H1 (cell line): ENCODE data around the gene SDC4. TPM values are rescaled to one million over a fixed set of nuclear protein-coding genes. Genes with fewer than 3 reads are reported as not detected.

Experiments
- CTCF ChIA-PET: fragments of 300-600 bp; sonication (Branson Sonifier 250); formaldehyde crosslinking; loops from one replicate; lab custom pipeline; 2021; ENCODE audit not compliant: partially characterized antibody; lab: Charles Lee
- POLR2A ChIA-PET: fragments of 300-600 bp; sonication (Branson Sonifier 250); formaldehyde crosslinking; loops from one replicate; lab custom pipeline; 2021; ENCODE audit warnings: inconsistent platforms; ENCODE audit not compliant: partially characterized antibody; lab: Charles Lee
- DNase-seq, 2 experiments: peaks; one replicate each; pipeline versions ENCODE4 v3.0.0 to v3.0.0-alpha.2; 2010 to 2022; ENCODE audit warnings: low spot score in 2 of 2, low read depth in 1 of 2, mixed read lengths in 1 of 2
- FAIRE-seq: peaks from 2 replicates; lab custom pipeline; 2011; peaks lifted over from hg19 to GRCh38; lab: Jason Lieb, UNC
- H2AFZ ChIP-seq: 2 replicates; pipeline ENCODE4 v1.8.1; 2012; ENCODE audit warnings: low read length, inconsistent platforms
- H2AK5ac ChIP-seq: 2 replicates; pipeline ENCODE4 v1.6.1; 2013; ENCODE audit warnings: low read depth, low read length
- H2BK120ac ChIP-seq: replicated peaks from 2 replicates; pipeline ENCODE3; 2013; ENCODE audit warnings: low read depth, low read length, inconsistent platforms
- H2BK12ac ChIP-seq: 2 replicates; pipeline ENCODE4 v1.6.1; 2013; ENCODE audit warnings: low read depth, low read length
- H2BK15ac ChIP-seq: 2 replicates; pipeline ENCODE4 v1.6.1; 2013; ENCODE audit warnings: low read length
- H2BK20ac ChIP-seq: 2 replicates; pipeline ENCODE4 v1.6.1; 2013; ENCODE audit warnings: low read length
- H2BK5ac ChIP-seq: 2 replicates; pipeline ENCODE4 v1.6.1; 2013; ENCODE audit warnings: low read depth, low read length
- H3K14ac ChIP-seq: 2 replicates; pipeline ENCODE4 v1.6.1; 2013; ENCODE audit warnings: inconsistent platforms; ENCODE audit not compliant: insufficient read length
- H3K18ac ChIP-seq: 2 replicates; pipeline ENCODE4 v1.6.1; 2013; ENCODE audit warnings: low read length; ENCODE audit errors: extremely low read depth
- H3K23ac ChIP-seq: 2 replicates; pipeline ENCODE4 v1.6.1; 2013; ENCODE audit warnings: inconsistent platforms; ENCODE audit not compliant: insufficient read length
- H3K23me2 ChIP-seq: 2 replicates; pipeline ENCODE4 v1.6.1; 2013; ENCODE audit warnings: low read depth, low read length
- H3K27ac ChIP-seq: 2 replicates; pipeline ENCODE4 v1.6.1; 2011; ENCODE audit warnings: low read depth, low read length, inconsistent platforms
- H3K27me3 ChIP-seq, 4 experiments: replicated peaks in 1 of 4; 1 replicate in 1 of 4; 2 replicates in 3 of 4; pipeline versions ENCODE4 v1.6.1 to v1.8.1; 2011 to 2013; ENCODE audit warnings: low read length in 3 of 4, mild to moderate bottlenecking in 3 of 4, inconsistent platforms in 2 of 4, mixed read lengths in 2 of 4, moderate library complexity in 1 of 4; ENCODE audit not compliant: control insufficient read depth in 3 of 4, insufficient read depth in 3 of 4; ENCODE audit errors: extremely low read depth in 1 of 4
- H3K36me3 ChIP-seq, 4 experiments: 2 replicates each; pipeline versions ENCODE4 v1.6.1 to v1.8.1; 2011 to 2013; ENCODE audit warnings: mild to moderate bottlenecking in 4 of 4, low read length in 3 of 4, moderate library complexity in 2 of 4, control low read depth in 1 of 4, inconsistent platforms in 1 of 4; ENCODE audit not compliant: insufficient read depth in 4 of 4, control insufficient read depth in 2 of 4
- H3K4ac ChIP-seq: replicated peaks from 2 replicates; pipeline ENCODE3; 2013; ENCODE audit warnings: low read length, low read depth, mixed read lengths, inconsistent platforms; ENCODE audit not compliant: insufficient read length
- H3K4me1 ChIP-seq, 4 experiments: replicated peaks in 1 of 4; 1 replicate in 1 of 4; 2 replicates in 3 of 4; pipeline versions ENCODE4 v1.6.1 to v1.8.1; 2011 to 2013; ENCODE audit warnings: low read length in 3 of 4, inconsistent platforms in 2 of 4, mixed read lengths in 1 of 4; ENCODE audit not compliant: insufficient read depth in 4 of 4, control insufficient read depth in 3 of 4
- H3K4me2 ChIP-seq, 2 experiments: 2 replicates each; pipeline versions ENCODE4 v1.6.1 to v1.8.1; 2011 to 2013; ENCODE audit warnings: low read depth in 2 of 2, low read length in 2 of 2, control low read depth in 1 of 2, inconsistent platforms in 1 of 2, mild to moderate bottlenecking in 1 of 2; ENCODE audit not compliant: insufficient read depth in 1 of 2
- H3K4me3 ChIP-seq, 4 experiments: fragments of 200-600, 300-600 bp in 1 of 4; sonication (generic), shearing (Covaris generic), sonication (Bioruptor Twin) in 1 of 4; 2 replicates each; pipeline versions ENCODE4 v1.5.1 to v1.8.1; 2011 to 2016; ENCODE audit warnings: low read length in 4 of 4, low read depth in 3 of 4, control low read depth in 2 of 4, inconsistent platforms in 2 of 4, mild to moderate bottlenecking in 2 of 4, mixed read lengths in 1 of 4, moderate library complexity in 1 of 4; ENCODE audit not compliant: insufficient read depth in 2 of 4; ENCODE audit errors: extremely low read depth in 1 of 4
- H3K56ac ChIP-seq: replicated peaks from 2 replicates; pipeline ENCODE3; 2013; ENCODE audit warnings: low read depth, mild to moderate bottlenecking, mixed read lengths, low read length, inconsistent platforms; ENCODE audit not compliant: insufficient read length
- H3K79me1 ChIP-seq: 2 replicates; pipeline ENCODE4 v1.6.1; 2013; ENCODE audit warnings: low read depth, low read length, control low read depth
- H3K79me2 ChIP-seq, 2 experiments: 2 replicates each; pipeline versions ENCODE4 v1.6.1 to v1.8.1; 2012 to 2013; ENCODE audit warnings: low read length in 2 of 2, mild to moderate bottlenecking in 2 of 2, inconsistent platforms in 1 of 2; ENCODE audit not compliant: insufficient read depth in 2 of 2, control insufficient read depth in 1 of 2
- H3K9ac ChIP-seq, 4 experiments: replicated peaks in 1 of 4; 1 replicate in 1 of 4; 2 replicates in 3 of 4; pipeline versions ENCODE4 v1.6.1 to v1.8.1; 2011 to 2013; ENCODE audit warnings: low read depth in 3 of 4, low read length in 3 of 4, control low read depth in 2 of 4, mild to moderate bottlenecking in 2 of 4, moderate library complexity in 2 of 4, inconsistent platforms in 1 of 4; ENCODE audit errors: extremely low read depth in 1 of 4
- H3K9me3 ChIP-seq, 2 experiments: 2 replicates each; pipeline versions ENCODE4 v1.6.1 to v1.8.1; 2012 to 2013; ENCODE audit warnings: mild to moderate bottlenecking in 2 of 2, moderate library complexity in 2 of 2, control low read depth in 1 of 2, inconsistent platforms in 1 of 2, low read depth in 1 of 2, low read length in 1 of 2, mixed read lengths in 1 of 2; ENCODE audit not compliant: insufficient read depth in 2 of 2
- H4K20me1 ChIP-seq, 2 experiments: replicated peaks in 1 of 2; 2 replicates each; pipeline versions ENCODE3 to v1.8.1; 2011 to 2013; ENCODE audit warnings: inconsistent platforms in 2 of 2, low read length in 2 of 2, mild to moderate bottlenecking in 1 of 2; ENCODE audit not compliant: insufficient read depth in 2 of 2, control insufficient read depth in 1 of 2
- H4K5ac ChIP-seq: 2 replicates; pipeline ENCODE4 v1.6.1; 2013; ENCODE audit warnings: low read length, low read depth, mixed read lengths, inconsistent platforms; ENCODE audit not compliant: insufficient read length
- H4K8ac ChIP-seq: 2 replicates; pipeline ENCODE4 v1.8.0; 2013; ENCODE audit warnings: mild to moderate bottlenecking, moderate library complexity, low read length, inconsistent platforms; ENCODE audit not compliant: insufficient read depth; ENCODE audit errors: extremely low read depth
- H4K91ac ChIP-seq: replicated peaks from 2 replicates; pipeline ENCODE3; 2013; ENCODE audit warnings: low read length, mixed read lengths, inconsistent platforms; ENCODE audit not compliant: insufficient read length
- CTBP2 ChIP-seq: IDR thresholded peaks from 2 replicates; pipeline ENCODE4 v1.7.0; 2011; ENCODE audit warnings: borderline replicate concordance, mild to moderate bottlenecking, moderate library complexity, mixed read lengths, low read length; ENCODE audit not compliant: insufficient read depth, insufficient read length
- CTCF ChIP-seq, 3 experiments: IDR thresholded peaks; 1 replicate in 2 of 3; 2 replicates in 1 of 3; pipeline versions ENCODE4 v1.5.1 to v1.6.1; 2011; ENCODE audit warnings: low read length in 3 of 3, mild to moderate bottlenecking in 3 of 3, inconsistent platforms in 2 of 3, low read depth in 1 of 3, moderate library complexity in 1 of 3; ENCODE audit not compliant: insufficient read depth in 1 of 3; ENCODE audit errors: control extremely low read depth in 1 of 3
- SIRT6 ChIP-seq: IDR thresholded peaks from one replicate; pipeline ENCODE4 v1.7.1; 2012; ENCODE audit warnings: low read length, inconsistent platforms
- TBP ChIP-seq: IDR thresholded peaks from 2 replicates; pipeline ENCODE4 v1.6.1; 2011; ENCODE audit warnings: low read depth, low read length, improper control_type of control experiment
- WGBS, 2 experiments: shearing (Covaris generic) in 1 of 2; methylation state at CpG; one replicate each; pipeline versions ENCODE4 v1.1.6 to v1.1.7; 2013 to 2015; ENCODE audit warnings: low lambda C conversion rate in 2 of 2, mixed read lengths in 2 of 2, inconsistent platforms in 1 of 2, low coverage in 1 of 2, missing lambda C conversion rate in 1 of 2; ENCODE audit not compliant: insufficient replicate concordance in 2 of 2, insufficient coverage in 1 of 2, insufficient read length in 1 of 2; ENCODE audit errors: extremely low coverage in 1 of 2, missing lambda C conversion rate in 1 of 2; 5-methylcytosine and 5-hydroxymethylcytosine counted together
- polyA plus RNA-seq, 7 experiments: library from polyadenylated mRNA; depleted of rRNA in 3 of 7; stranded (reverse) in 5 of 7; unstranded in 2 of 7; fragments of >200 nt in 5 of 7; fragments of 200-250 nt in 2 of 7; gene quantifications; 1 replicate in 5 of 7; 2 replicates in 1 of 7; 4 replicates in 1 of 7; pipeline versions ENCODE4 v1.2.1 to v1.2.3, GENCODE V29; 2011 to 2013; ENCODE audit warnings: missing spikeins in 2 of 7, mixed read lengths in 2 of 7
- total RNA-seq: library from RNA; stranded (reverse); fragmentation: NEBNext Ultra II Directional; extraction: Animal tissue kit (Norgen Biotek cat#: 25700); gene quantifications from 2 replicates; pipeline ENCODE4 v1.2.1, GENCODE V29; 2021

Gene SDC4
- total and polyA plus RNA-seq, 2 of the 8 experiments (the other 6 are each of a cell fraction or from before 2014, with no cell fraction given) = 34.6 to 60.2 TPM

- no peak overlapping the region for H4K91ac ChIP-seq
- no peak overlapping the region for H3K4me3 ChIP-seq
- no peaks in the 10 kb centered on the region for H3K79me1 ChIP-seq
- POLR2A ChIA-PET = interaction anchor here (4.2 kb wide), 1 partner anchor 12 kb away, joined by 18 read pairs; no protein-coding TSS in a partner anchor
- H4K20me1 ChIP-seq = peaks cover 0 to 1% of the 10 kb centered on the region in 2 experiments
- no peaks in the 10 kb centered on the region for H3K36me3 ChIP-seq
- no peak overlapping the region for H3K18ac ChIP-seq
- no peak overlapping the region for H2BK120ac ChIP-seq
- H3K14ac ChIP-seq = no peak overlapping the region
- no peak overlapping the region for H3K4me2 ChIP-seq
- CTCF ChIA-PET = interaction anchor here (0.7 to 6.2 kb wide), 7 partner anchors 13 to 1600 kb away, joined by 3 to 104 read pairs (median 3); partner anchors contain the start of gene TP53TG5
- H2BK20ac ChIP-seq = no peak overlapping the region
- no peak overlapping the region for H3K9ac ChIP-seq
- H2BK5ac ChIP-seq = no peak overlapping the region
- H3K4me1 ChIP-seq = peaks cover 0 to 17% (median 10%) of the 10 kb centered on the region in 4 experiments; a peak in 5 of 7 replicates
- no peak for TF ChIP-seq SIRT6
- TF ChIP-seq TBP = no peak
- TF ChIP-seq CTBP2 = no peak
- peak; percentile 26 to 46 (median 40); a peak in 3 of 4 replicates for TF ChIP-seq CTCF (IDR thresholded peaks at IDR 0.05; ENCODE audit: control extremely low read depth in 1 of 3, insufficient read depth in 1 of 3, low read depth in 1 of 3, low read length in 3 of 3)
- TF ChIP-seq, all 59 proteins: peak for 1
- WGBS, 2 experiments = 67% methylated on average over 4 of the region's 4 CpGs; no CpG with 5 or more reads in 1 of the 2 experiments
- Histone ChIP-seq H4K5ac (no peak overlapping the region), H3K79me2 (no peaks in the 10 kb centered on the region), H3K56ac (no peak overlapping the region), H3K23me2 (no peaks in the 10 kb centered on the region; the same call in 1 of the 2 replicates), H2BK15ac (no peak overlapping the region), H2BK12ac (no peak overlapping the region), H4K8ac (no peak overlapping the region), H2AFZ (no peak overlapping the region), H2AK5ac (no peak overlapping the region), H3K23ac (no peak overlapping the region), H3K27ac (no peak overlapping the region), H3K27me3 (peaks cover 0 to 6% (median 0%) of the 10 kb centered on the region in 4 experiments; a peak in 3 of 7 replicates), H3K9me3 (no peaks in the 10 kb centered on the region), H3K4ac (no peak overlapping the region)
- DNase-seq (no peak), FAIRE-seq (no peak)
Measured at GRCh38 chr20:45305262-45305661, 43.0 kb downstream of the SDC4 start.
